NT2/D1 (cell line): ENCODE results near the gene CHRM3.
A peak's percentile ranks its signal among the peaks of the same experiment; 100 is the strongest.

Experiments used
- DNase-seq: peaks from one replicate; pipeline ENCODE4 v3.0.0-alpha.2; 2011; ENCODE audit warnings: low read depth, low spot score
- H3K27me3 ChIP-seq: 2 replicates; pipeline ENCODE4 v1.6.0; 2011; ENCODE audit warnings: mild to moderate bottlenecking; ENCODE audit not compliant: insufficient read length, insufficient read depth
- H3K36me3 ChIP-seq: 2 replicates; pipeline ENCODE4 v1.6.1; 2011; ENCODE audit warnings: mild to moderate bottlenecking, low read length, mixed read lengths; ENCODE audit not compliant: insufficient read depth, insufficient read length
- H3K4me1 ChIP-seq: 2 replicates; pipeline ENCODE4 v1.5.1; 2011; ENCODE audit not compliant: insufficient read depth, insufficient read length
- H3K4me3 ChIP-seq: 2 replicates; pipeline ENCODE4 v1.5.1; 2011; ENCODE audit warnings: low read depth; ENCODE audit not compliant: insufficient read length
- H3K9ac ChIP-seq: 2 replicates; pipeline ENCODE4 v1.6.0; 2011; ENCODE audit warnings: low read depth; ENCODE audit not compliant: insufficient read length
- H3K9me3 ChIP-seq: 2 replicates; pipeline ENCODE4 v1.5.1; 2011; ENCODE audit warnings: mild to moderate bottlenecking, low read length; ENCODE audit not compliant: insufficient read depth
- SUZ12 ChIP-seq: IDR thresholded peaks from 2 replicates; pipeline ENCODE4 v1.6.1; 2011; ENCODE audit not compliant: insufficient read length, insufficient read depth; ENCODE audit errors: extremely low read depth
- YY1 ChIP-seq: IDR thresholded peaks from 2 replicates; pipeline ENCODE4 v1.6.1; 2011; ENCODE audit not compliant: insufficient read length, insufficient read depth
- ZNF274 ChIP-seq: IDR thresholded peaks from 2 replicates; pipeline ENCODE4 v1.6.1; 2011; ENCODE audit warnings: mild to moderate bottlenecking, low read depth, low read length

Gene CHRM3

DNA sequence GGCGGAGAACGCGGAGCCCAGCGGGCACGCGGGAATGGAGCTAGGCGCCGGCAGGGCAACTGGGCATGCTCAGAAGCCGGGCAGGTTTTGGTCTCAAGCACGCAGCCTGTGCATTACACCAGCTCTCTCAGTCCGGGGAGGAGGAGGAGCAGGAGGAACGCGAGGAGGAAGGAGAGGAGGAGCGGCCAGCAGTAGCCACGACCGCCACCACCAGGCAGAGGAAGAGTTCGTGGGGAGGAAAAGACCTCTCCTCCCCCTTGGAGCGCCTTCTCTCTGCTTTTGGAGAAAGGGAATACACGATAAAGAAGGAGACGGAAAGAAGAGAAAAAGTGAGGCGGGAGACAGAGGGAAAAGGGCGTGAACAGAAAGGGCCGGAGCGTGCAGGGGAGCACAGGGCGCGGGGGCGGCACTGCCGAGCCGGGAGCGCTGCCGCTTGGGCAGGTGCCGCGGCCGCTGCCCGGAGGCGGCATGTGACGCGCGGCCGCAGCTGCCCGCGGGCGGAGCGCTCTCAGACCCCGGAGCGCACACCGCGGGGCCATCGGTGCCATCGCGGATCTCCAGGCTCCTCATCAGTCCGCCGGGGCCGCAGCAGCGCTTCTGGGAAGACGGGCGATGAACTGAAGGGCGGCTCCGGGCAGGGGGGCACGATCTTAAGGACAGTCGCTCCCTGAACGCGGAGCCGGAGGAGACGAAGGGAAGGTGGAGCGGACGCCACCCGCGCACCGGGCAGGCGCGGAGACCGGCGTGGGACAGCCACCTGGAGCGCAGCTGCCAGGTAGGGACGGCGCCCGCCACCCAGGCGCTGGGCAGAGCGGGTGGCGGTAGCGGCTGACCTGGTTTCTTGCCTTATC, at the start of gene CHRM3:
Gene CHRM3 (plus strand): TSS at position 116 of the 851 bp plus-strand sequence. CDS start 520,884 bp downstream, outside the sequence.
- H3K27me3 ChIP-seq, result peaks cover 51% of the 10 kb centered on the region
- no peaks in the 10 kb centered on the region for H3K9me3 ChIP-seq
- peaks cover 2% of the 10 kb centered on the region for H3K4me1 ChIP-seq
- peak within 1 kb of the TSS; percentile 76 for H3K4me3 ChIP-seq
- H3K36me3 ChIP-seq, result no peaks in the 10 kb centered on the region
- no peak for TF ChIP-seq ZNF274
- TF ChIP-seq SUZ12, result peak; percentile 97
- H3K9ac ChIP-seq, result peak within 1 kb of the TSS; percentile 86
- peak; percentile 70 for DNase-seq

DNA sequence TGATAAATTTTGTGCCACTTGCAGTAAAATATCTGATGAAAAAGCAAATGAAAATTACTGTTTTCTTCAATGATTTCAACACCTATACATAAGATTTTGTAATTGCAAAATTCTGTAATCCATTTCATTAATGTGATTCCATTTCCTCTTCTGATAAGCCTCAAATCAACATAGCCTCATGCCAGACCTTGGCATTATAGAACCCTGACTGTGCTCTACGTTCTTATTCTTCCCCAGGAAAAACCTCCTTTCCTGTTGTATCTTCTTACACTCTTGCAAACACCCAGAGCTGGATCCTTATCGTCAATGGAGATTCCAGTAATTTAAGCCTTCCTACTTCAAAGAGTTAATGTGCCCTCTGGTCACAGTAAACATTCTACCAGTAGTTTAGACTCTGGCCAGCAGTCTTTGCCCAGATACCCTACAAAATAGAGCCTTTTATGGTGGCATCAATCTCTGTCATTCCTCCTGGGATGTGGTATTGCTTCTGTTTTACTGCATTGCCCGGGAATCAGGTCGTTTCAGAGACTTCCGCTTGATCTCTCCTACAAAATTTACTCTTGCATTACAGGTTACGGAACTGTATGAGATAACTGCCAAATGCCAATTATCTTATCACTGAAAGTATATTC, 48.5 kb upstream of the CHRM3 start:
- no peaks in the 10 kb centered on the region for H3K9me3 ChIP-seq
- no peaks in the 10 kb centered on the region for H3K36me3 ChIP-seq
- no peak overlapping the region for H3K4me3 ChIP-seq
- H3K4me1 ChIP-seq, result no peaks in the 10 kb centered on the region
- DNase-seq, result no peak
- TF ChIP-seq YY1, result no peak
- no peak for TF ChIP-seq SUZ12
- TF ChIP-seq ZNF274, result no peak
- H3K27me3 ChIP-seq, result no peaks in the 10 kb centered on the region
- H3K9ac ChIP-seq, result no peak overlapping the region

DNA sequence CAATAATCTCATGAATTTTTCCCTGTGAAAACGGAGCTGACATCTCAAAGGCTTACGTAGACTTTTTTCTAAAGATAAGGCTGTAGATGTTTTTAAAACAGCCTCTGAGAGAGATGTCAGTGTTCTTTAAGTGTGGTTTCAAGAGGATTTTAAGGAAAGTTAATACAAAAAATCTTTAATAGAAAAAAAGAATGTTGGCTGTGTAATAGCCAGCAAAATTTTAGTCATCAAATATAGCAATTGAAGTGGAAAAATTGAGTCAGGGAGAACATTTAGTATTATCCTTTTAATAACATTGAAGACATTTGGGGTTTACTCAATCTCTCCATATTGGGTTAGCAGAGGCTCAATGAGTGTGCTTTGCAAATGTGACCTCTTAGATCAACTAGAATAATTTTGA, 38.6 kb upstream of the CHRM3 start:
- DNase-seq, result no peak
- Histone ChIP-seq H3K9ac (no peak overlapping the region), H3K27me3 (no peaks in the 10 kb centered on the region), H3K4me1 (no peaks in the 10 kb centered on the region), H3K4me3 (no peak overlapping the region), H3K9me3 (no peaks in the 10 kb centered on the region), H3K36me3 (no peaks in the 10 kb centered on the region)
- TF ChIP-seq YY1 (no peak), ZNF274 (no peak), SUZ12 (no peak)

DNA sequence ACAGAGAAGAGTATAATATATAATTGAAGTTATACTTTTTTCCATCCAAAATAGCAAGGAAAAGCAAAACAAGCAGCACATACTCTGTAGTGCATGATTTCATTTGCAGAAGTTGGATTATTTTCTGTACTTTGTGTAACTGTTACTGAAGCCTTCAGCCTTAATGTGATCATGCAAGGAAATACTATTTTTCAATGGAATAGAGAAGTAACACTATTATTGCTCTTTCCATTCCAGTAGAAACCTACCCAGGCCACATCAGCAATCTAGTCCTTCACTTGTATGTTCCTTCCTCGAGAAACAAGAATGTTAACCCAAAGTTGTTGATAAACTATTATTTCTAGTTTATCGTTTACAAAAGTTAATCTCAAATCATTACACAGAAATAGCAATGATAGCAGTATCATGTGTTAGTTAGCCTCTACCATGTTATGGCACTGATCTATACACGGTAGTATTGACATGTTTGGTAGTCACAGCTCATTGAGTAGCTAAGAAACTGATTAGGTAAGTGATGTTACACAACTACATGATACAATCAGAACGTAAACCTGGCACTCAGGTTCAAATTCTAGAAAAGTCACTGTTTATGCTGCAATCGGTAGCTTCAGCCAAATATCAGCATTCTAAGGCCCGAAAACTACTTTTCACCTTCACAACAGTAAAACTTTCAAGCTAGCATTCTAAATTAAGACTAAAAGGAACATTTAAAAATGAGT, 37.6 kb upstream of the CHRM3 start:
- Histone ChIP-seq H3K36me3 (no peaks in the 10 kb centered on the region), H3K4me3 (no peak overlapping the region), H3K9ac (no peak overlapping the region), H3K27me3 (no peaks in the 10 kb centered on the region), H3K4me1 (no peaks in the 10 kb centered on the region), H3K9me3 (no peaks in the 10 kb centered on the region)
- TF ChIP-seq ZNF274, result no peak
- no peak for TF ChIP-seq YY1
- TF ChIP-seq SUZ12, result no peak
- DNase-seq, result no peak

DNA sequence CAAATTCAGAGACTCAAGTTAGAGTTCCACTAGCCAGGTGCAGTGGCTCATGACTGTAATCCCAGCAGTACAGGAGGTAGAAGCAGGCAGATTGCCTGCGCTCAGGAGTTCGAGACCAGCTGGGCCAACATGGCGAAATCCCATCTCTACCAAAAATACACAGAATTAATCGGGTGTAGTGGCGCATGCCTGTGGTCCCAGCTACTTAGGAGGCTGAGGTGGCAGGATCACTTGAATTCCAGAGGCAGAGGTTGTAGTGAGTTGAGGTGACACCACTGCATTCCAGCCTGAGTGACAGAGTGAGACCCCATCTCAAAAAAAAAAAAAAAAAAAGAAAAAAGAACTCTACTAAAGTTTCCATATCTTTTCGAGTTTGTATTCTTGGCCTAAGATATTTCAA, 36.7 kb upstream of the CHRM3 start:
- Histone ChIP-seq H3K9me3 (no peaks in the 10 kb centered on the region), H3K36me3 (no peaks in the 10 kb centered on the region), H3K27me3 (no peaks in the 10 kb centered on the region), H3K4me3 (no peak overlapping the region), H3K9ac (no peak overlapping the region), H3K4me1 (no peaks in the 10 kb centered on the region)
- DNase-seq, result no peak
- no peak for TF ChIP-seq YY1
- no peak for TF ChIP-seq SUZ12
- no peak for TF ChIP-seq ZNF274

DNA sequence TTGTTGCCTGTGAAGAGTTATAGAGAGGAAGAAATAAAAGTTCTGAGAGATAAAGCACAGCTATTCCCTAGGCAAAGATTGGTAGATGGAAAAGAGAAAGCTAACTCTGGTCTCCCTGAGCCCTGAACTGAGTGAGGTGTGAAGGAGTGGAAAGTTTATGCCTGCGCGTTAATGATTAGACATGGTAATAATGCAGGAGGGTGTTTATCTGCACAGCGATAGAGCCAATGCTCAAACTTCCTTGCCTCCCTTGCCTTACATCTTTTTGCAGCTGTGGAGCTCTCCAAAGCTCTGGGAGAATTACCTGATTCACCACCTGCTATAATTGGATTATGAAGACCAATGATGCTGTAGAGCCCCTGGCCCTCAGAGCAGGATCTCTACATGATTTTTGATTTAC, 32.8 kb upstream of the CHRM3 start:
- no peak for TF ChIP-seq YY1
- TF ChIP-seq SUZ12, result no peak
- TF ChIP-seq ZNF274, result no peak
- H3K27me3 ChIP-seq, result no peaks in the 10 kb centered on the region
- no peak overlapping the region for H3K4me3 ChIP-seq
- no peak overlapping the region for H3K9ac ChIP-seq
- no peaks in the 10 kb centered on the region for H3K36me3 ChIP-seq
- H3K9me3 ChIP-seq, result no peaks in the 10 kb centered on the region
- H3K4me1 ChIP-seq, result no peaks in the 10 kb centered on the region
- DNase-seq, result no peak

DNA sequence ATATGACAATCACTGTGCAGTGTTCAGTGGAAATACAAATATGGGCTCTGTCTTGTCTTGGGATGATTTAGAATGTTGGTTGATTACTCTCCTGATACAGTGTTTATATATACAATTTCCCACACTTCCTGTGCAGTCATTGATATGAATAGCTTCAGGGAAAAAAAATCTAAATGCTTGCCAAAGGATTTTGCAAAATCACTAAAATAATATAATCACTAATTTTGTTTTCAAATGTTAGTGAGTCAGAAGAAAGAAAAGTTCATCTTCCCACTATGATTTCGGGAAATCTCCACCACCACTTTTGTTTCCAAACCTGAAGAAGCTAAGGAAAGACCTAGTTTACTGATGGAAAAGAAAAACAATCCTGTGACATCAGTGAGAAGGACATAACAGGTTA, 32.1 kb upstream of the CHRM3 start:
- TF ChIP-seq SUZ12, result no peak
- no peak for TF ChIP-seq YY1
- TF ChIP-seq ZNF274, result no peak
- Histone ChIP-seq H3K9me3 (no peaks in the 10 kb centered on the region), H3K9ac (no peak overlapping the region), H3K36me3 (no peaks in the 10 kb centered on the region), H3K4me3 (no peak overlapping the region), H3K27me3 (no peaks in the 10 kb centered on the region), H3K4me1 (no peaks in the 10 kb centered on the region)
- DNase-seq, result no peak
